ENCODE data around the gene HSBP1L1.

HSBP1L1 gene

GRCh38 chr18:79964330-79965118 lies at the start of gene HSBP1L1:
Gene HSBP1L1, plus strand, starts transcription at chr18:79964643. Its CDS starts 93 bp downstream, at chr18:79964736.
- DNase-seq: peak; percentile 70

- no peak for DNase-seq
Measured at GRCh38 chr18:79915161-79916127, 49.0 kb upstream of the HSBP1L1 start.

DNA sequence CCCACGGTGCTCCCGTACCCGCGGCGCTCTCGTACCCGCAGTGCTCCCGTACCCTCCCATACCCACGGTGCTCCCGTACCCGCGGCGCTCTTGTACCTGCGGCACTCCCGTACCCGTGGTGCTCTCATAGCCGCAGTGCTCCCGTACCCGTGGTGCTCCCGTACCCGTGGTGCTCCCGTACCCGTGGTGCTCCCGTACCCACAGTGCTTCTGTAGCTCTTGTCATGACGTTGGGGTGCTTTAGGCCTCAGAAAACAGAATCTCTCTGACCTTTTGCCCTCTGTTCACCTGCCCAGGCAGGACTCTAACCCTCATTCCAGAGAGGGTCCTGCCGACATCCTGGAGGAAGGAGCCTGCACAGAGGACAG lies 48.3 kb upstream of the HSBP1L1 start:
- no peak for DNase-seq

DNA sequence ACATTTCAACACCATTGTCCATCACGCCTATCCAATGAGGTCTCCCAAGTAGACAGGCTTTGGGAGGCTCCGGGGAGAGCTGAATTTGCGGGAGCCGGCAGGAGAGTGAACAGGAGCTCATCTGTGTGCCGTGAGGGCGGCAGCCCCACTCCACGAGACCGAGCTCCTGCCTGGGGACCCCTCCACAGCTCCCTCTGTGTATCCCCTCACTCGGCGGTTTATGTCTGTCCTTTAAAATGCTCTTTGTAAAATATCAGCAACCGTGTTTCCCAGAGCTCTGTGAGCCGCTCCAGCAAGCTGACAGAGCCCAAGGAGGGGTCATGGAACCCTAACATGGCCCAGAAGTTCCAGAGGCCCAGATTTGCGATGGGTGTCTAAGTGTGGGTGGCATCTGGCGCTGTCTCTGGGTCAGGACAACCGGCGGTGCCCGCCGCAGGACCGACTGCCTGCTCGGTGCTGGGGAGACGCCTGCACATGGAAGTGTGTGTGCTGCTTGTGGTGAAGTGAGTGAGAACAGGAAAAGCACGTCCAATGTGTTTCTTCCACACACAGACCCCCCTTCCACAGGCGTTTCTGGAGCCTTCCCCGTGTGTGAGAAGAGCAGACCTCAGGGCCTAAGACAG lies 47.8 kb upstream of the HSBP1L1 start:
- DNase-seq: no peak

GRCh38 chr18:79917169-79917852 lies 47.1 kb upstream of the HSBP1L1 start:
- DNase-seq: no peak

GRCh38 chr18:79917853-79918614 lies 46.4 kb upstream of the HSBP1L1 start:
- DNase-seq: no peak

GRCh38 chr18:79918615-79919011 lies 45.8 kb upstream of the HSBP1L1 start:
- DNase-seq: no peak

DNA sequence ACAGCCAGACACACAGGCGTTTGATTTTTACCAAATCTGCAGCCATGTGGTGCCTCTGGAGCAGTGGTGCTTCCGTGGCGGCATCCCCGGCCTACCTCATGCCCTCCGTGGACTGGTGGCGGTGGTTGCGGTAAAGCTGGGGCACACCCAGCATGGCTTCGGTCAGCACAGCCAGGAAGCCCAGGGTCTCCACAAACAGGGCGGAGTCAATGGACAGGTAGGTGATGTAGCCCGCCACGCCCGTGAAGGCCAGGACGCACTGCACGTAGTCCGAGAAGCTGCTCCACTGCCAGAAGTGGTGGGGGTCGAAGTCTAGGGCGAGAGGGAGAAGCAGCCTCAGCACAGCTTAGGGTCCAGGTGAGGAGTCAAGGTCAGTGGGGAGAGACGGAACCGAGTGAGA lies 45.4 kb upstream of the HSBP1L1 start:
- no peak for DNase-seq

GRCh38 chr18:79921984-79922965 lies 42.2 kb upstream of the HSBP1L1 start:
- no peak for DNase-seq

- no peak for DNase-seq
Measured at GRCh38 chr18:79922971-79923411, 41.5 kb upstream of the HSBP1L1 start.

DNA sequence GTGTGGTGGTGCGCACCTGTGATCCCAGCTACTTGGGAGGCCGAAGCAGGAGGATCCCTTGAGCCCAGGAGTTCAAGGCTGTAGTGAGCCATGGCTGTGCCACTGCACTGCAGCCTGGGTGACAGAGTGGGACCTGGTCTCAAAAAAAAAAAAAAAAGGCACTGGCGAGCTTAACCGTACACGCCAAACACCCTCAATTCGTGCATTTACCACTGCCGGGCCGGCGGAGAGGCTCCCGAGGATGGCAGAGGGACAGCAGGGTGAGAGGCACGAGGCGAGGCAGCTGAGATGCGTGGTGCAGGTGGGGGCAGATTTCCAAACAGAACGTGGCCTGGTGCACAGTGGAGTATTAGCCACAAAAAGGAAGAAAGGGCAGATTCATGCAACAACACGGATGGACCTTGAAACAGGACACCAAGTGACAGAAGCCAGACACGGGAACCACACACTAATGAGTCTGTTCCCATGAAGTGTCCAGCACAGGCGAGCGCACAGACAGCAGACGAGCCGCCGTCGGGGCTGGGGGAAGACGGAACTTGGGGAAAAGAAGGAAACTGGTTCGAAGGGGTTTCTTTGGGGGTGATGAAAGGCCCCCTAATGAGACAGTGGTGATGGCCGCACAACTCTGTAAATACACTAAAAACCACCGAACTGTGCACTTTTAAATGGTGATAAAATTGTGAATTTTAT lies 40.4 kb upstream of the HSBP1L1 start:
- DNase-seq: no peak

DNA sequence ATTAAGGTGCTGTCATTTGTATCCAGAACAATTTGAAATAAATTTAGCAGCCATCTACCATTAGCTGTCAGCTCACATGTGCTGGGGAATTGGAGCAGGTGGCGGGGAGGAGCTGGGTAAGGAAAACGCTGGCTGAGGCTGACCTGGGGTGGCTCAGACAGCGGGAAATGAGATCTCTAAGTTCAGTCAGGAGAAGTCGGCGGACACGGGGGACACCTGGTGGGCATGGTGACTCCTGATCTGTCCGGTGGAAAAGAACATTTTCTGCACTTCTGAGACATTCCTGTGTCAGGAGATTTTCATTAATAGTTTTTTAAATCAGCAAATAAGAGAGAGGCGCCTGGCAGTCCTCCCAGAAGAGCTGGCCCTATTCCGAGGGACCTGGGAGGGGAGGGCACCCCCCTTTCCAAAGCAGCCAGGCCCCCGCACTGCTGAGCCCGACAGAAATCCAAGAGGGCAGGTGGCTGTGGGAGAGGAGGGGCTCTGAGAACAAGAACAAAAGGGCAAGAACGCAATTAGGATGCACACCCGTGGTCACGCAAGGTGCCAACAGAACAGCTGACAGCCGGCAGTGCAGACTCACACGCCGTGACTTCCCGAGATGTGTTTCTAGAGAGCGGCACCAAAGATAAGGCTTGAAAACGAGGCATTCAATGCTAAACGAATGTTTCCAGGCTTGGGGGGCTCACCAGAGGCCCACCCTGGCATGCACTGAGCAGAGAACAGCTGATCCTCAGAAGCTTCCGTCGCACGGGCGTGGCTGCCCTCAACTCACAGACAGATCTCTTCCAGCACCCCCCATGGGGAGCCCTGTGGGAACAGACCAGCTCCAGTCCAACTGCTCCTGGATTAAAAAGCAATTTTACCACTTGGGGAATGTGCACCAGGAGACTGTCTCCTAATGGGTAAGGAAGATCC lies 39.4 kb upstream of the HSBP1L1 start:
- no peak for DNase-seq

- DNase-seq: no peak
Measured at GRCh38 chr18:79926306-79926705, 38.1 kb upstream of the HSBP1L1 start.

DNA sequence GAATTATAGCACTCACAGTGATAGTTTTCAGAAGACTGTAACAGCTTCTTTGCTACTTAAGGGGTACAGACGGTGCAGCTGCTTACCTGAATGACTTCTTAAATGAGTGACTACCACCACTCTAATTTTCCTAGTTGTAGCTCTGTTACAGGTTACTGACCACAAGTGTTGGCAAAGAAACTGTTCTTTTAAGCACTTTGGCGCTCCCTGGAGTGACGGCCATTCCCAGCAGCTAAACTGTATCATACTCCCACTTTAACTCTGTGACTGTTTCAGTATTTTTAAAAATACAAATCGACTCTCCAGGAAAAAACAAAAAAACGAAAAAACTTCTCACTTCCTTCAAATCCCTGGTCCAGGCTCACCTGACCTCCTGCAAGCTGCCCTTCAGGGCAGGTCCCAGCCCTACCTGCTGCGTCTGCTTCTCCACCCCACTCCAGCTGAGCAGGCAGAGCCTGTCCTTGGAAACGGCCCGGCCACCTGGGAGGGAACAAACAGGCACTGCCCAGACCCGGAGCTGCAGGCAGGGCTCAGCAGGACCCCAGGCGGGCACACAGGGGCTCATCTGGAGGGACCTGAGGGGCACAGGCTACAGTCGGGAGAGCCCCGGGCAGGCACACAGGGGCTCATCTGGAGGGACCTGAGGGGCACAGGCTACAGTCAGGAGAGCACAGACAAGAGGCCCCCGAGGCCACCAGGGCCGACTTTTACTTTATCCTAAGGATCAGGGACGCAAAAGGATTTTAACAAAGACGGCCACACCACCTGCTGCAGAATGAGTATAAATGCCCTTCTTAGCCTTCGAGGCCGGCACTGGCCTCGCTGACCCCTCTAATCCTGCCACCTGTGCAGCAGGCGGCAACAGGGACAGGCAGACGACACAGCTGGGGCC lies 37.5 kb upstream of the HSBP1L1 start:
- DNase-seq: no peak

DNA sequence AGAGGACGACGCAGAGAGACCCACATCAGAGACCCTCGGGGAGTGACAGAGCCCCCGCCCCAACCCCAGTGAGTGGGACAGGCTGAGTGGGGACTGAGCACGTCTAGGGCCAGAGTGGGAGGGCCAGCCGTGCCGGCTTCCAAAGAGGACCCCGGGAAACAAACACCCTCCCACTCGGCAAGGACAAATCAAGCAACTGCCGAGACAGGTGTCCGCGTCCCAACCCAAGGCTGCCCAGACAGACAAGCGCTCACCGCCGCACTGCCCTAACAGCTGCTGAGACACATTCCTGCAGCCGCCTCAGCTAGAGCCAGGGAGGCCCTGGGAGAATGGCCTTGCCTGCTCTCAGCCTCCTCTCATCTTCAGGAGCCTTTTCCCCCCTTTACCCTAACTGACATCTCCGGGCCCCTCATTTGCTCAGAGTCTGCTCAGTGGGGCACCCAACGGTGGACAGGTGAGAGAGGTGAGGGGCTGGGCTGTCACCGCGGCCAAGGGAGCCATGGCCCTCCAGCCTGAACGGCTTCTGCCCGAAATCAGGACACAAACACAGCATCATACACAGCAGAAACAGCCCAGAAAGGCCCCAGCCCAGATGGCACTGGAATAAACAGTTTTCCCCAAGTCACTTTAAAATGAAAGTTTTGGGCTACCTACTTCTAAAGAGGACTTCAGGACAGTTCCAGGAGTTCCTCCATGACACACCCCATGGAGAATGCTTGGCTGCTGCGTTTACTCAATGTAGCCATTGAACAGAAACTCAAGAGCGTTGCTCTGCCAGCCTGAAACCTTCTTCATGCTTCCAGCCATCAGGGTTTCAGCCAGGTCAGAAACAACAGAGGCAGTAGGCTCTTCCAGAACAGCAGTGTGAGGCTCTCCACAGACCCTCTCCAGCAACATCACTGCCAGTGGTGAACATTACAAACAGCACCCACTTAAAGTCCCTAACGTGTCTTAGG lies 36.6 kb upstream of the HSBP1L1 start:
- no peak for DNase-seq

- no peak for DNase-seq
Measured at GRCh38 chr18:79928563-79928960, 35.9 kb upstream of the HSBP1L1 start.

Measured in stimulated activated CD4-positive, alpha-beta T cell treated with anti-CD3 and anti-CD28 coated beads, Interleukin-1b, Interleukin-23, amount 100 ng/mL, for 48 hours (primary cell).